GM23248 (cell line): ENCODE measurements around the gene RAD52. TPM values are rescaled to one million over a fixed set of nuclear protein-coding genes. Genes with fewer than 3 reads are reported as not detected.

Experiments
- DNase-seq: peaks from one replicate; pipeline ENCODE4 v3.0.0-alpha.2; 2015
- H2AFZ ChIP-seq: fragments of 200-600 bp; sonication (generic); 2 replicates; pipeline ENCODE4 v1.6.1; 2016; ENCODE audit warnings: antibody characterized with exemption
- H3F3A ChIP-seq: fragments of 200-600 bp; sonication (generic); 2 replicates; pipeline ENCODE4 v1.6.1; 2016; ENCODE audit warnings: mild to moderate bottlenecking, antibody characterized with exemption, mixed run types; ENCODE audit not compliant: insufficient read depth
- H3K27ac ChIP-seq: fragments of 200-600 bp; sonication (generic); 2 replicates; pipeline ENCODE4 v1.5.1; 2016; ENCODE audit warnings: mild to moderate bottlenecking
- H3K27me3 ChIP-seq: fragments of 200-600 bp; sonication (generic); replicated peaks from 2 replicates; pipeline ENCODE4 v1.6.1; 2016; ENCODE audit warnings: mild to moderate bottlenecking; ENCODE audit not compliant: insufficient read depth
- H3K36me3 ChIP-seq: fragments of 200-600 bp; sonication (generic); 2 replicates; pipeline ENCODE4 v1.6.1; 2016; ENCODE audit warnings: low read depth, mild to moderate bottlenecking
- H3K4me1 ChIP-seq: fragments of 200-600 bp; sonication (generic); 2 replicates; pipeline ENCODE4 v1.6.1; 2016; ENCODE audit warnings: mild to moderate bottlenecking; ENCODE audit not compliant: insufficient read depth
- H3K4me2 ChIP-seq: fragments of 200-600 bp; sonication (generic); one replicate; pipeline ENCODE4 v1.6.1; 2016; ENCODE audit warnings: mild to moderate bottlenecking; ENCODE audit not compliant: unreplicated experiment
- H3K4me3 ChIP-seq: fragments of 200-600 bp; sonication (generic); 2 replicates; pipeline ENCODE4 v1.5.1; 2016; ENCODE audit warnings: mild to moderate bottlenecking
- H3K79me2 ChIP-seq: fragments of 200-600 bp; sonication (generic); 2 replicates; pipeline ENCODE4 v1.6.1; 2016; ENCODE audit warnings: mild to moderate bottlenecking; ENCODE audit not compliant: insufficient read depth
- H3K9ac ChIP-seq: fragments of 200-600 bp; sonication (generic); 2 replicates; pipeline ENCODE4 v1.6.1; 2016; ENCODE audit warnings: mild to moderate bottlenecking
- H3K9me2 ChIP-seq: fragments of 200-600 bp; sonication (generic); 2 replicates; pipeline ENCODE4 v1.6.1; 2016; ENCODE audit warnings: mixed run types, mild to moderate bottlenecking, moderate library complexity; ENCODE audit not compliant: insufficient read depth
- H3K9me3 ChIP-seq: fragments of 200-600 bp; sonication (generic); one replicate; pipeline ENCODE4 v1.6.1; 2017; ENCODE audit warnings: low read depth
- H4K20me1 ChIP-seq: fragments of 200-600 bp; sonication (generic); 2 replicates; pipeline ENCODE4 v1.6.0; 2016; ENCODE audit not compliant: insufficient read depth
- EZH2 ChIP-seq: fragments of 200-600 bp; sonication (generic); IDR thresholded peaks from 2 replicates; pipeline ENCODE4 v1.6.1; 2018; ENCODE audit warnings: antibody characterized with exemption, mild to moderate bottlenecking; ENCODE audit not compliant: insufficient read depth, poor library complexity, severe bottlenecking
- EZH2phosphoT487 ChIP-seq: fragments of 200-600 bp; sonication (generic); IDR thresholded peaks from 2 replicates; pipeline ENCODE4 v1.6.1; 2018; ENCODE audit warnings: antibody characterized with exemption, moderate library complexity, mild to moderate bottlenecking, low read depth; ENCODE audit not compliant: insufficient read depth
- WGBS, 2 experiments: methylation state at CpG; one replicate each; pipeline ENCODE4 v1.1.6; 2015 to 2017; ENCODE audit warnings: low lambda C conversion rate in 2 of 2, low coverage in 1 of 2; ENCODE audit errors: missing lambda C conversion rate in 2 of 2; 5-methylcytosine and 5-hydroxymethylcytosine counted together
- in situ Hi-C: fragments of 300-500 bp; cut with MboI; formaldehyde crosslinking; loops from 2 replicates; pipeline ENCODE4 v1.15.0; 2020
- polyA plus RNA-seq: library from polyadenylated mRNA; unstranded; fragments of >200 nt; fragmentation: Nextera tagmentation; extraction: Ambion mirVana; gene quantifications from 2 replicates; pipeline ENCODE4 v1.2.1, GENCODE V29; 2016
- total RNA-seq: library from RNA; depleted of rRNA; stranded (reverse); fragments of >200 nt; shearing (Covaris generic); gene quantifications from 2 replicates; pipeline ENCODE4 v1.2.3, GENCODE V29; 2014

RAD52 gene
- total and polyA plus RNA-seq, 2 experiments from 2014 or later = 7.4 to 20.0 TPM

GRCh38 chr12:974271-974862, 24.9 kb upstream of the RAD52 start:
- H3K4me1 ChIP-seq = no peaks in the 10 kb centered on the region
- 90 to 94% methylated on average over 4 of the region's 4 CpGs for WGBS, 2 experiments
- no peak overlapping the region for H3K4me2 ChIP-seq
- DNase-seq = no peak
- no peaks in the 10 kb centered on the region for H4K20me1 ChIP-seq
- H3K9ac ChIP-seq = no peak overlapping the region
- no peaks in the 10 kb centered on the region for H3K9me2 ChIP-seq
- in situ Hi-C loops = no loop called here
- 0 out of 2 replicates have a peak, but pooled peaks cover 5% of the 10 kb centered on the region for H3F3A ChIP-seq
- TF ChIP-seq EZH2 = no peak
- no peak for TF ChIP-seq EZH2phosphoT487
- no peaks in the 10 kb centered on the region for H3K27me3 ChIP-seq
- H2AFZ ChIP-seq = no peak overlapping the region
- H3K79me2 ChIP-seq = no peaks in the 10 kb centered on the region
- no peaks in the 10 kb centered on the region for H3K9me3 ChIP-seq
- H3K36me3 ChIP-seq = no peaks in the 10 kb centered on the region
- no peak overlapping the region for H3K4me3 ChIP-seq
- no peak overlapping the region for H3K27ac ChIP-seq

GRCh38 chr12:971991-972390, 22.5 kb upstream of the RAD52 start:
- Histone ChIP-seq H3K27ac (no peak overlapping the region), H3K4me3 (no peak overlapping the region), H3K9me3 (no peaks in the 10 kb centered on the region), H4K20me1 (no peaks in the 10 kb centered on the region), H3K4me2 (no peak overlapping the region), H3K79me2 (no peaks in the 10 kb centered on the region), H3K9ac (no peak overlapping the region), H3K36me3 (no peaks in the 10 kb centered on the region), H3K9me2 (no peaks in the 10 kb centered on the region), H3K4me1 (no peaks in the 10 kb centered on the region), H2AFZ (no peak overlapping the region), H3F3A (0 out of 2 replicates have a peak, but pooled peaks cover 5% of the 10 kb centered on the region), H3K27me3 (no peaks in the 10 kb centered on the region)
- TF ChIP-seq EZH2phosphoT487 = no peak
- no peak for TF ChIP-seq EZH2
- 92 to 93% methylated on average over 4 of the region's 4 CpGs for WGBS, 2 experiments
- DNase-seq = no peak
- in situ Hi-C loops = no loop called here

GRCh38 chr12:969821-970220, 20.3 kb upstream of the RAD52 start:
- in situ Hi-C loops = no loop called here
- 82 to 90% methylated on average over 8 of the region's 8 CpGs for WGBS, 2 experiments
- H3K27ac ChIP-seq = no peak overlapping the region
- DNase-seq = no peak
- no peaks in the 10 kb centered on the region for H3K36me3 ChIP-seq
- no peaks in the 10 kb centered on the region for H3K9me2 ChIP-seq
- no peak overlapping the region for H3K9ac ChIP-seq
- no peak overlapping the region for H3K4me2 ChIP-seq
- no peak overlapping the region for H2AFZ ChIP-seq
- H4K20me1 ChIP-seq = no peaks in the 10 kb centered on the region
- no peak overlapping the region for H3K4me3 ChIP-seq
- H3K27me3 ChIP-seq = no peaks in the 10 kb centered on the region
- H3K4me1 ChIP-seq = no peaks in the 10 kb centered on the region
- TF ChIP-seq EZH2 (no peak), EZH2phosphoT487 (no peak)
- no peaks in the 10 kb centered on the region for H3K79me2 ChIP-seq
- no peaks in the 10 kb centered on the region for H3K9me3 ChIP-seq
- H3F3A ChIP-seq = no peaks in the 10 kb centered on the region

- H3F3A ChIP-seq = no peaks in the 10 kb centered on the region
- H3K4me2 ChIP-seq = no peak overlapping the region
- no peak overlapping the region for H2AFZ ChIP-seq
- no peaks in the 10 kb centered on the region for H3K27me3 ChIP-seq
- H3K4me3 ChIP-seq = no peak overlapping the region
- no peaks in the 10 kb centered on the region for H4K20me1 ChIP-seq
- H3K27ac ChIP-seq = no peak overlapping the region
- in situ Hi-C loops = no loop called here
- H3K79me2 ChIP-seq = no peaks in the 10 kb centered on the region
- no peaks in the 10 kb centered on the region for H3K9me2 ChIP-seq
- 88% methylated on average over 4 of the region's 4 CpGs for WGBS, 2 experiments
- no peaks in the 10 kb centered on the region for H3K9me3 ChIP-seq
- H3K4me1 ChIP-seq = no peaks in the 10 kb centered on the region
- no peaks in the 10 kb centered on the region for H3K36me3 ChIP-seq
- DNase-seq = no peak
- no peak for TF ChIP-seq EZH2
- no peak for TF ChIP-seq EZH2phosphoT487
- H3K9ac ChIP-seq = no peak overlapping the region
These were observed 19.1 kb upstream of the RAD52 start for GRCh38 chr12:968545-968944.
